ENCODE measurements around the gene CFAP61. TPM values are rescaled to one million over a fixed set of nuclear protein-coding genes. Genes with fewer than 3 reads are reported as not detected.
"Not testable (repeated sequence)": the region's sequence is repeated elsewhere in the genome, so short reads cannot be mapped to it uniquely, and the experiment has no call there.

Gene CFAP61
- total and polyA plus RNA-seq, 10 donors: 0.06 to 0.17 TPM; not detected in 8

DNA sequence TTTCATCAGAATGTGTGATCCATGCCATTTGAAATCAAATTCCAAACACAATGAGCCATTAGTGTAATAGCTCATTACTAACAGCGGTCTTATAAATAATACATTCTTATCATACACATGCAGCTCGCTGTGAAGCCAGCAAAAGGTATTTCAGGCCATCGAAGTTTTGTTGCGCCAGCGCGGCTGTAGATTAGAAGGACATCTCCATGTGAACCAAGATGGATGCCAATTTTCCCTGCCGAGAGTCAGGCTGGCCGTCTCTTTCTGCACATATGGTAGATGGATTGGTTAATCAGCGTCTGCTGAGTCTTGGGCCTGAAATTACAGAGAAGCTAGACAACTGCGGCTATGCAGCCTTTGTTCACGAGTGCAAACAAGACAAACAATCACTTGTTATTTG is 44.1 kb downstream of the CFAP61 start:
- Histone ChIP-seq H3K36me3 (no peaks in the 10 kb centered on the region), H3K27me3 (replicated peaks in 1 of 7) (peaks cover 0 to 11% (median 0%) of the 10 kb centered on the region in 7 donors), H3K27ac (no peak overlapping the region), H3K4me3 (no peak overlapping the region), H3K9me3 (no peaks in the 10 kb centered on the region), H3K4me1 (no peaks in the 10 kb centered on the region)
- TF ChIP-seq POLR2AphosphoS5 (IDR thresholded peaks at IDR 0.05): no peak
- intact Hi-C loops (cut with DNase I; ENCODE audit: low total_unique reads): loop anchor here (5.0 kb wide), 1 partner anchor 471 kb away; no protein-coding TSS in a partner anchor
- no peak for DNase-seq
- 88 to 97% (median 92%) methylated on average over 11 of the region's 11 CpGs for WGBS, 5 donors

DNA sequence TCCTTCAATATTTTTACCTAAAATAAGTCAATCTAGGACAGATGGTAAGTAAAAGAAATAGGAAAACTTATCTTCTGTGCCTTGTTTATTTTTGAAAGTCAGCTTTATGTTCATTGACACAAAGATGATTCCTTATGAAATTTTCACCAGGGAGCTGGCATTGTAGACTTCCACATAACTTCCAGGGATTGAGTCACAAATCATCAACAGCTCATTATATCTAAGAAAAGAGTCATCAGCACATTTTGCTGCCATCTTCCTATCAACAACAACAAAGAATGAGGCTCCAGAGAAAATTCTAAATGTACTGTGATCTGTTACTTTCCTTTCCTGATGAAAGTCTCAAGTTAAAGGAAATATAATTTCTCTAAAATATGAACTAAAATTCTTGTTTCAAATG is 48.5 kb downstream of the CFAP61 start:
- H3K27me3 ChIP-seq (replicated peaks in 1 of 7): peaks cover 0 to 13% (median 0%) of the 10 kb centered on the region in 7 donors
- DNase-seq: no peak
- intact Hi-C loops (cut with DNase I; ENCODE audit: low total_unique reads): no loop called here
- no peaks in the 10 kb centered on the region for H3K4me1 ChIP-seq
- H3K9me3 ChIP-seq: no peaks in the 10 kb centered on the region
- no peak for TF ChIP-seq CTCF (IDR thresholded peaks at IDR 0.05 in 8 of 11, conservative IDR thresholded peaks at IDR 0.05 in 3 of 11)
- no peak for TF ChIP-seq POLR2AphosphoS5 (IDR thresholded peaks at IDR 0.05)
- TF ChIP-seq POLR2A (IDR thresholded peaks at IDR 0.05): no peak
- no peaks in the 10 kb centered on the region for H3K36me3 ChIP-seq
- H3K27ac ChIP-seq: no peak overlapping the region
- no peak overlapping the region for H3K4me3 ChIP-seq

GRCh38 chr20:20102163-20102562 is 49.8 kb downstream of the CFAP61 start:
- H3K36me3 ChIP-seq: no peaks in the 10 kb centered on the region
- H3K9me3 ChIP-seq: no peaks in the 10 kb centered on the region
- H3K27me3 ChIP-seq (replicated peaks in 1 of 7): peaks cover 0 to 13% (median 0%) of the 10 kb centered on the region in 7 donors
- H3K27ac ChIP-seq: no peak overlapping the region
- no peaks in the 10 kb centered on the region for H3K4me1 ChIP-seq
- intact Hi-C loops (cut with DNase I; ENCODE audit: low total_unique reads): no loop called here
- TF ChIP-seq POLR2A (IDR thresholded peaks at IDR 0.05) (no peak), CTCF (IDR thresholded peaks at IDR 0.05 in 8 of 11, conservative IDR thresholded peaks at IDR 0.05 in 3 of 11) (no peak), POLR2AphosphoS5 (IDR thresholded peaks at IDR 0.05) (no peak)
- H3K4me3 ChIP-seq: no peak overlapping the region
- DNase-seq: no peak

DNA sequence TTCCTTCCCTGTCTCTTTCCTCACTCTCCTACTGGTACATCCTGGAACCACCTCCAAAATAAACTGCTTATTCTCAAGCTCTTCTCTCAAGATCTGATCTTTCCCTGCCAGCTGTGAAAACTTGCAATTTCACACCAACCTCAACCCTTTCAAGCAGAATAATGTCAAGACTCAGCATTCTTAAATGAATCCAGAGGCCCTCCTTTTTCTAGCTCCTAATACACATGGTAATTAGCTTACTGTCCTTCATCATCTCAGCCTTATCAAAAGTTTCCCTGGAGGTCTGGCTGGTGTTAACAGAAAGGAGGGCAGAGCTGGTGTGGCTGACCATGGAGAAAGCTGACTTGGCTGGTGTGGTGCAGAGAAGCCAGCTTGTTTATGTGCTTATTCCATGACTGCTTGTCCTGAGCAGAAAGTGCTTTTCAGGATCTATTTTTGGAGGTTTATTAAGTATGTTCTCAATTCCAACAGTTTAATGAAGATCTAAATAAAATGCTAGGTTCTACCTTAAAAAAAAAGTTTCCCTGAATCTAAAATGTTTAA is 50.5 kb downstream of the CFAP61 start:
- no peak overlapping the region for H3K27ac ChIP-seq
- H3K4me1 ChIP-seq: no peaks in the 10 kb centered on the region
- DNase-seq: no peak
- TF ChIP-seq POLR2A (IDR thresholded peaks at IDR 0.05): no peak
- TF ChIP-seq POLR2AphosphoS5 (IDR thresholded peaks at IDR 0.05): no peak
- no peak for TF ChIP-seq CTCF (IDR thresholded peaks at IDR 0.05 in 8 of 11, conservative IDR thresholded peaks at IDR 0.05 in 3 of 11)
- intact Hi-C loops (cut with DNase I; ENCODE audit: low total_unique reads): no loop called here
- H3K9me3 ChIP-seq: no peaks in the 10 kb centered on the region
- no peak overlapping the region for H3K4me3 ChIP-seq
- H3K36me3 ChIP-seq: no peaks in the 10 kb centered on the region
- peaks cover 0 to 9% (median 0%) of the 10 kb centered on the region in 7 donors for H3K27me3 ChIP-seq (replicated peaks in 1 of 7)

GRCh38 chr20:20103486-20103885 is 51.2 kb downstream of the CFAP61 start:
- TF ChIP-seq POLR2AphosphoS5 (IDR thresholded peaks at IDR 0.05): no peak
- no peak for TF ChIP-seq POLR2A (IDR thresholded peaks at IDR 0.05)
- TF ChIP-seq CTCF (IDR thresholded peaks at IDR 0.05 in 8 of 11, conservative IDR thresholded peaks at IDR 0.05 in 3 of 11): no peak
- H3K27ac ChIP-seq: no peak overlapping the region
- no peaks in the 10 kb centered on the region for H3K36me3 ChIP-seq
- intact Hi-C loops (cut with DNase I; ENCODE audit: low total_unique reads): no loop called here
- WGBS, 5 donors: 79 to 96% (median 92%) methylated on average over 2 of the region's 2 CpGs
- DNase-seq: no peak
- no peak overlapping the region for H3K4me3 ChIP-seq
- peaks cover 0 to 7% (median 0%) of the 10 kb centered on the region in 7 donors for H3K27me3 ChIP-seq (replicated peaks in 1 of 7)
- H3K4me1 ChIP-seq: no peaks in the 10 kb centered on the region
- no peaks in the 10 kb centered on the region for H3K9me3 ChIP-seq

DNA sequence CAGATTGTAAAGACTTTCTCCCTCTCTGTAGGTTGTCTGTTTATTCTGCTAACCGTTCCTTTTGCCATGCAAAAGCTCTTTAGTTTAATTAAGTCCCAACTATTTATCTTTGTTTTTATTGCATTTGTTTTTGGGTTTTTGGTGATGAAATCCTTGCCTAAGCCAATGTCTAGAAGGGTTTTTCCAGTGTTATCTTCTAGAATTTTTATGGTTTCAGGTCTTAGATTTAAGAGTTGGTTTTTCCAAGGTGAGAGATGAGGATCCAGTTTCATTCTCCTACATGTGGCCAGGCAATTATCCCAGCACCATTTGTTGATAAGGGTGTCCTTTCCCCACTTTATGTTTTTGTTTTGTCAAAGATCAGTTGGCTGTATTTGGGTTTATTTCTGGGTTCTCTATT is 70.9 kb downstream of the CFAP61 start:
- 82 to 100% (median 87%) methylated on average over 1 of the region's 1 CpG for WGBS, 5 donors
- intact Hi-C loops (cut with DNase I; ENCODE audit: low total_unique reads); H3K4me3 ChIP-seq; H3K36me3 ChIP-seq; H3K27ac ChIP-seq; H3K27me3 ChIP-seq (replicated peaks in 1 of 7); DNase-seq; H3K4me1 ChIP-seq: not testable (repeated sequence)
- H3K9me3 ChIP-seq: peaks cover 0 to 46% (median 20%) of the 10 kb centered on the region in 8 donors
